ENCODE results near the gene BMI1. TPM values are rescaled to one million over a fixed set of nuclear protein-coding genes. Genes with fewer than 3 reads are reported as not detected.
"Not testable (repeated sequence)": the region's sequence is repeated elsewhere in the genome, so short reads cannot be mapped to it uniquely, and the experiment has no call there.

Gene BMI1
- total RNA-seq, 2 experiments from 2014 or later, result 26.2 to 26.4 TPM

DNA sequence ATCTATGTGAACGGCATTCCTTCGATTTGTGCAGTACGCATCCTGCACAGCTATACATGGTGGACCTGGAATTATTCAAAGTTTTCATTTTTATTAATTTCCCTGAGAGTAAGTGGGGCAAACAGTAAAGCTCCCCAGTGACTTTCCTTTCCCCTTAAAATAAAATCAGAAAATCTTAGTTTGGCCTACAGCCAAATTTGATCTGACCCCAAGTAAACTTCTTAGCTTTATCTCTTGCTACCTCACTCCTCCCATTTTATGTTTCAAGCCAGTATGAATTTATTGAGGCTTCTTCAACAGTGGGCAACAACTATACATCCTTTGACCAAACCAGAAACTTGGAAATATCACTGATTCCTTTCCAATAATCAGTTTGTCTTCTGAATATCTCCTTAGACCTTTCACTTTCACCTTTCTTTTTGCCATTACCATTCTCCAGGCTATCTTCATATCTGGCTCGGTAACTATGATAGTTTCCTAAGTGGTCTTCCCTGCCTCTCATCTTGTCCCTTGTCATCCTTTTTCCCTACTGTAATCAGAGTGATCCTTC lies 35.5 kb downstream of the BMI1 start:
- no peak for DNase-seq
- CTCF ChIA-PET, result no interaction called here
- POLR2A ChIA-PET, result no interaction called here
- no peak overlapping the region for H3K4me3 Mint-ChIP-seq
- no peak for ATAC-seq
- H3K27ac Mint-ChIP-seq, result no peak overlapping the region
- peaks cover 14% of the 10 kb centered on the region for H3K27me3 Mint-ChIP-seq (ENCODE audit: low read depth)
- no peaks in the 10 kb centered on the region for H3K36me3 Mint-ChIP-seq (ENCODE audit: low read depth)
- H3K9me3 Mint-ChIP-seq (ENCODE audit: insufficient read depth), result no peaks in the 10 kb centered on the region
- no peaks in the 10 kb centered on the region for H3K4me1 Mint-ChIP-seq (ENCODE audit: low read depth)

DNA sequence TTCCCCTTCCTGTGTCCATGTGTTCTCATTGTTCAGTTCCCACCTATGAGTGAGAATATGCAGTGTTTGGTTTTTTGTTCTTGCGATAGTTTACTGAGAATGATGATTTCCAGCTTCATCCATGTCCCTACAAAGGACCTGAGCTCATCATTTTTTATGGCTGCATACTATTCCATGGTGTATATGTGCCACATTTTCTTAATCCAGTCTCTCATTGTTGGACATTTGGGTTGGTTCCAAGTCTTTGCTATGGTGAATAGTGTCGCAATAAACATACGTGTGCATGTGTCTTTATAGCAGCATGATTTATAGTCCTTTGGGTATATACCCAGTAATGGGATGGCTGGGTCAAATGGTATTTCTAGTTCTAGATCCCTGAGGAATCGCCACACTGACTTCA lies 36.9 kb downstream of the BMI1 start:
- peaks cover 14% of the 10 kb centered on the region for H3K27me3 Mint-ChIP-seq (ENCODE audit: low read depth)
- H3K9me3 Mint-ChIP-seq (ENCODE audit: insufficient read depth); POLR2A ChIA-PET; H3K4me1 Mint-ChIP-seq (ENCODE audit: low read depth); H3K4me3 Mint-ChIP-seq; CTCF ChIA-PET; H3K27ac Mint-ChIP-seq; H3K36me3 Mint-ChIP-seq (ENCODE audit: low read depth); DNase-seq; ATAC-seq: not testable (repeated sequence)

DNA sequence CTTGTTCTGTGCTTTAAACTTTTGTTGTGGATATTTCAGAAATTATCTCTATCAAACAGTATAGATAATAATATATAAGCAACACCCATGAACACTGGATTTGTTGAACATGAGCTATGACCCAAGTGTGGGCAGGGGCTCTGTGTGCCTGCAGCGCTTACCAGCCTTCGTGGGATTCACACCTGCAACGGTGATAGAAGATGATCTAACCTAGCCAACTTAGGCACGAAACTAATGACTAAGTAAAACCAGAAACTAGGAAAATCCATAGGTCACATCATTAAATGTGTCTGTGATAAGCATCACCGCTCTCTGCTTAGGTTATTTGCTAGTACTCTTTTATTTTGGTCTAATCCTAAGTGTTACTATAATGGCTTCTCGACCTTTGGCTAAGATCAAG lies 42.4 kb downstream of the BMI1 start:
- no peak for ATAC-seq

DNA sequence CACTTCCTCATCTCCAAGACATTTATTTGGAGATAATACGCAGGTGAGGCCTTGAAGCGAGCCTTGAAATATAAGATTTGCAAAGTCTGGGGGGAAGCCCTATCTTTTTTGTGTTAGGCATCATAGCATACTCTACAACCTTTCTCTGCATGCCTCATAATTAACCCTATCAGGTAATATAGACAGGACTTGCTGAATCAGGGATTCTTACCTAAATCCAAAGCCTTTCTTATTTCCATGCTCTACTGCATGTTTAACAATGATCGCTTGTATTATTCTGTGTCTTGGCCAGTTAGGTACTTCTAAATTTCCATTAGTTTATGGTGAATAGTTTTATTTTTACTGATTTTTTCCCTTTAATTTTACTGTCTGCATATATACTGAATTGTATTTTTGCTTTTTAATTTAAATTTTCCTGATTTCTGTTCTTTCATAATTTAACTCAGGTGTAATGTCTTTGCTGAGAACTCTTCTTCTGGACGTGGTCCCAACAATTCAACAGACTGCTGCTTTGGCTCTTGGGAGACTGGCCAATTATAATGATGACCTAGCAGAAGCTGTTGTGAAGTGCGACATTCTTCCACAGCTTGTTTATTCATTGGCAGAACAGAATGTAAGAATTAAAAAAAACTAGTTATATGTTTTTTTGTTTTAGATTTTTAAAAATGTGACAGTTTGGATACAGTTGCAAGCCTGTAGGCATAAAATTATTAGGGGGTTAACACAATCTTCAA lies 43.7 kb downstream of the BMI1 start:
- DNase-seq, result no peak
- CTCF ChIA-PET, result interaction anchor here (0.7 kb wide), 2 partner anchors 14 to 26 kb away, joined by 3 read pairs; no protein-coding TSS in a partner anchor
- POLR2A ChIA-PET, result interaction anchor here (2.6 kb wide), 1 partner anchor 72 kb away, joined by 8 read pairs; no protein-coding TSS in a partner anchor
- no peak for ATAC-seq
- Mint-ChIP-seq H3K4me3 (no peak overlapping the region), H3K27me3 (ENCODE audit: low read depth) (no peaks in the 10 kb centered on the region), H3K4me1 (ENCODE audit: low read depth) (peaks cover 28% of the 10 kb centered on the region), H3K9me3 (ENCODE audit: insufficient read depth) (no peaks in the 10 kb centered on the region), H3K27ac (no peak overlapping the region), H3K36me3 (ENCODE audit: low read depth) (no peaks in the 10 kb centered on the region)

More for the DNA sequence above, 42.4 kb downstream of the BMI1 start:
- ChIA-PET POLR2A (interaction anchor here (0.6 kb wide), 1 partner anchor 73 kb away, joined by 3 read pairs; no protein-coding TSS in a partner anchor), CTCF (no interaction called here)
- Mint-ChIP-seq H3K36me3 (ENCODE audit: low read depth) (no peaks in the 10 kb centered on the region), H3K27ac (no peak overlapping the region), H3K9me3 (ENCODE audit: insufficient read depth) (no peaks in the 10 kb centered on the region), H3K27me3 (ENCODE audit: low read depth) (no peaks in the 10 kb centered on the region), H3K4me3 (no peak overlapping the region), H3K4me1 (ENCODE audit: low read depth) (peaks cover 15% of the 10 kb centered on the region)
- DNase-seq, result no peak

DNA sequence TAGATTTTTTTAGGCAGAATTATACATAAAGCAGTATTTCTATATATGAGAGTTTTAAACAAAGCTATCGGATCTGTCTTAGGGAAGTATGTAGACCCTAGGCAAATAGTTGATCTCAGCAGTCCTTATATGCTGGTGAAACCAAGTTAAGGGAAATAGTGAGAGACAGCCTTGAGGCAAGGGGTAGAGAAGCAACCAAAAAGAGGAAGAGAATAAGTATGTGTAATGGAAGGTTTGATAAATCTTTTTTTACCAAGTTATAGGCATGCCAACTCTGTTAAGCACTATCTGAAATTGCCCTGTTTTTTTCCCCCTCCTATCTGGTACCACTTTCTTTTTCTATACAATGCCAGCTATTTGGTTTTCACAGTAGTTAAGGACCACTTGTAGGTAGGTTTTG lies 44.3 kb downstream of the BMI1 start:
- DNase-seq (no peak), ATAC-seq (no peak)
- Mint-ChIP-seq H3K36me3 (ENCODE audit: low read depth) (no peaks in the 10 kb centered on the region), H3K27ac (no peak overlapping the region), H3K4me3 (no peak overlapping the region), H3K9me3 (ENCODE audit: insufficient read depth) (no peaks in the 10 kb centered on the region), H3K27me3 (ENCODE audit: low read depth) (no peaks in the 10 kb centered on the region), H3K4me1 (ENCODE audit: low read depth) (peaks cover 33% of the 10 kb centered on the region)
- POLR2A ChIA-PET, result interaction anchor here (1.1 to 2.6 kb wide), 2 partner anchors 72 to 552 kb away, joined by 3 to 8 read pairs; no protein-coding TSS in a partner anchor
- CTCF ChIA-PET, result interaction anchor here (0.7 kb wide), 1 partner anchor 27 kb away, joined by 3 read pairs; no protein-coding TSS in a partner anchor

DNA sequence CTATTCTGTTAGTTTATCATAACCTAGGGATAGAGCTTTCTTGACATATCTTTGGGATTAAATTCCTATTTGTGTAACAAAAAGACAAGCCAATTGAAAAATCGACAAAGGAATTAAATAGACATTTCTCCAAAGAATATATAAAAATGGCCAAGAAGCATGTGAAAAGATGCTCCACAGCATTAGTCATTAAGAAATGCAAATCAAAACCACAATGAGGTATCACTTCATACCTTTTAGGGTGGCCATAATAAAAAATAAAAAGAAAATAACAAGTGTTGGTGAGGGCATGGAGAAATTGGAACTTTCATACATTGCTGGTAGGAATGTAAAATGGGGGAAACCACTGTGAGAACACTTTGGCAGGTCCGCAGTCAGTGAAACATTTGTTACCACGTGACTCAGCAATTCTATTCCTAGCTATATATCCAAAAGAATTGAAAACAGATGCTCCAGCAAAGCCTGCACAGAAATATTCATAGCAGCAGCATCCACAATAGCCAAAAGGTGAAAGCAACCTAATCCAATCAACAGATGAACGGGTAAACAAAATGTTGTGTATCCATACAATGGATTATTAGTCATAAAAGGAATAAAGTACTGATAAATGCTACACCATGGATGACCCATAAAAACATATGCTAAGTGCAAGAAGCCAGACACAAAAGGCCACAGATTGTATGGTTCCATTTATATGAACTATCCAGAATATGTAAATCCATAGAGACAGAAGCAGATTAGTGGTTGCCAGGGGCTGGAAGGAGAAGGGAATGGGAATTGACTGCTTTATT lies 44.9 kb downstream of the BMI1 start:
- Mint-ChIP-seq H3K4me3 (no peak overlapping the region), H3K4me1 (ENCODE audit: low read depth) (peaks cover 34% of the 10 kb centered on the region), H3K9me3 (ENCODE audit: insufficient read depth) (no peaks in the 10 kb centered on the region), H3K27ac (no peak overlapping the region), H3K36me3 (ENCODE audit: low read depth) (no peaks in the 10 kb centered on the region), H3K27me3 (ENCODE audit: low read depth) (no peaks in the 10 kb centered on the region)
- CTCF ChIA-PET, result no interaction called here
- ATAC-seq (no peak), DNase-seq (no peak)
- POLR2A ChIA-PET, result interaction anchor here (0.6 to 2.6 kb wide), 4 partner anchors 11 to 552 kb away, joined by 3 to 8 read pairs (median 4); no protein-coding TSS in a partner anchor

DNA sequence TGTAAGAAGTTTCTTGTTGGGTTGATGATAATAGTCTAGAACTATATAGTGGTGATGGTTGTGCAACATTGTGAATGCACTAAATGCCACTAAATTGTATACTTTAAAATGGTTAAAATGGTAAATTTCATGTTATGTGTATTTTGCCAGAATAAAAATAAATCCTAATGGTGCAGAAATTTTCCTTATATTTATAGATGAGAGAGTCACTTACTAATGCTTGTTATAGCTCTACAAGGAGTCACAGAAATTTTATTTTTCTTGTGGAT lies 45.5 kb downstream of the BMI1 start:
- H3K27me3 Mint-ChIP-seq (ENCODE audit: low read depth), result no peaks in the 10 kb centered on the region
- no peak overlapping the region for H3K4me3 Mint-ChIP-seq
- no peak overlapping the region for H3K27ac Mint-ChIP-seq
- POLR2A ChIA-PET, result interaction anchor here (0.6 to 2.6 kb wide), 4 partner anchors 11 to 551 kb away, joined by 3 to 8 read pairs (median 4); no protein-coding TSS in a partner anchor
- CTCF ChIA-PET, result no interaction called here
- H3K36me3 Mint-ChIP-seq (ENCODE audit: low read depth), result no peaks in the 10 kb centered on the region
- DNase-seq (no peak), ATAC-seq (no peak)
- H3K9me3 Mint-ChIP-seq (ENCODE audit: insufficient read depth), result no peaks in the 10 kb centered on the region
- peaks cover 34% of the 10 kb centered on the region for H3K4me1 Mint-ChIP-seq (ENCODE audit: low read depth)

DNA sequence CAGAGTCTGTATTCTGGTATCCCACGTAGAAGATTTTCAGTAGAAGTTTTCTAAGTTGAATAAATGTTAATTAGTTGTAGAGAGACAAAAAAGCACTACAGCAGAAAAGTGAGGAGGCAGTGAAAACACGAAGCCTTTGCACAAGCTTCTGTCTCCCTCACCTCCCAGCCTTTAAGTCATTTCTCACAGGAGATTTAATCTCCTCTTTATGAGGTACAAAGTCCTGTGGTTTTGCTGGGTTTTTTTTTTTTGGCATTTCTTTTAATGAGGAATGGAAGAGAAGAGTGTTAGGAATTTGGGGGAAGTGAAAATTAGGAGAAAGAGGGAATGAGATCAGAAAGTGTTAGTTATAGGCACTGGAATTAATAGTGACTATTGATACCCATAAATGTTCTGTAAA lies 45.9 kb downstream of the BMI1 start:
- Mint-ChIP-seq H3K36me3 (ENCODE audit: low read depth) (no peaks in the 10 kb centered on the region), H3K4me3 (no peak overlapping the region), H3K9me3 (ENCODE audit: insufficient read depth) (no peaks in the 10 kb centered on the region), H3K27me3 (ENCODE audit: low read depth) (no peaks in the 10 kb centered on the region), H3K27ac (no peak overlapping the region), H3K4me1 (ENCODE audit: low read depth) (peaks cover 34% of the 10 kb centered on the region)
- ChIA-PET CTCF (no interaction called here), POLR2A (interaction anchor here (0.6 to 2.6 kb wide), 3 partner anchors 10 to 79 kb away, joined by 3 to 8 read pairs (median 6); no protein-coding TSS in a partner anchor)
- DNase-seq, result no peak
- no peak for ATAC-seq

DNA sequence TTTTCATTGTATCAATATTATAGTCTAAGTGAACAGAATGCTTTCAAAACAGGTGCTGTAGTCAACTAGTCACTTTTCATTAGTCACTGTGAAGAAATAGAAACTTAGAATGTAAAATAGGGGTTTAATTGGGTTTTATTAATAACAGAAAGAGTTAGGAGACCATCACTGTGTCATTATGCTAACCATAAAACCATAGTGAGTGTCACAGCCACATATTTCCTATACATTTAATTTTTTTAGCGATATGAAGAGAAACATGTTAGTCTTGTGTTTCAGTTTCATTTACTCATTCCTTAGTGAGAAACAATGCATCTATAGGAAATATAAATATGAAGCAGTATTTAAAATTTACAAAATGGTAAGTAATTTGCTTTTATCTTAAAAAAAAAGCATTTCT lies 46.6 kb downstream of the BMI1 start:
- H3K4me3 Mint-ChIP-seq, result peak overlapping the region; percentile 57
- ATAC-seq, result peak; percentile 55

DNA sequence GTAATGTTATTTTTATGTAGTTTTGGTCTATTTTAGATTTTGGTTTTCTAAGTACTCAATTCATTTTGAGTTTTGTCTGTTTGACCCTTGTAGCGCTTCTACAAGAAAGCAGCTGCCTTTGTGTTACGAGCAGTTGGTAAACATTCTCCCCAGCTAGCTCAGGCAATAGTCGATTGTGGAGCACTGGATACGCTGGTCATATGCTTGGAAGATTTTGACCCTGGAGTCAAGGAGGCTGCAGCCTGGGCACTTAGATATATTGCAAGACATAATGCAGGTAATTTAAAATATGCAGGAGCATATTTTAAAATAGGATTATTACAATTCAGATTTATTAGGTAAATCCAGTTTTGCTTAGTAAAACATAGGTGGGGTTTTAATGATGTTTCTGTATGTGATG lies 47.5 kb downstream of the BMI1 start:
- Mint-ChIP-seq H3K27me3 (ENCODE audit: low read depth) (no peaks in the 10 kb centered on the region), H3K27ac (no peak overlapping the region), H3K9me3 (ENCODE audit: insufficient read depth) (no peaks in the 10 kb centered on the region), H3K4me3 (no peak overlapping the region), H3K4me1 (ENCODE audit: low read depth) (peaks cover 34% of the 10 kb centered on the region), H3K36me3 (ENCODE audit: low read depth) (no peaks in the 10 kb centered on the region)
- ATAC-seq (no peak), DNase-seq (no peak)
- CTCF ChIA-PET, result interaction anchor here (1.2 kb wide), 1 partner anchor 14 kb away, joined by 3 read pairs; no protein-coding TSS in a partner anchor
- POLR2A ChIA-PET, result interaction anchor here (0.5 to 1.4 kb wide), 3 partner anchors 28 to 70 kb away, joined by 3 to 7 read pairs (median 3); no protein-coding TSS in a partner anchor

More for the DNA sequence above, 46.6 kb downstream of the BMI1 start:
- ChIA-PET POLR2A (interaction anchor here (1.3 to 1.4 kb wide), 2 partner anchors 27 to 69 kb away, joined by 3 to 7 read pairs; no protein-coding TSS in a partner anchor), CTCF (no interaction called here)
- H3K27me3 Mint-ChIP-seq (ENCODE audit: low read depth), result no peaks in the 10 kb centered on the region
- H3K27ac Mint-ChIP-seq, result peak overlapping the region; percentile 43
- H3K4me1 Mint-ChIP-seq (ENCODE audit: low read depth), result peaks cover 34% of the 10 kb centered on the region
- H3K9me3 Mint-ChIP-seq (ENCODE audit: insufficient read depth), result no peaks in the 10 kb centered on the region
- no peaks in the 10 kb centered on the region for H3K36me3 Mint-ChIP-seq (ENCODE audit: low read depth)
- no peak for DNase-seq

DNA sequence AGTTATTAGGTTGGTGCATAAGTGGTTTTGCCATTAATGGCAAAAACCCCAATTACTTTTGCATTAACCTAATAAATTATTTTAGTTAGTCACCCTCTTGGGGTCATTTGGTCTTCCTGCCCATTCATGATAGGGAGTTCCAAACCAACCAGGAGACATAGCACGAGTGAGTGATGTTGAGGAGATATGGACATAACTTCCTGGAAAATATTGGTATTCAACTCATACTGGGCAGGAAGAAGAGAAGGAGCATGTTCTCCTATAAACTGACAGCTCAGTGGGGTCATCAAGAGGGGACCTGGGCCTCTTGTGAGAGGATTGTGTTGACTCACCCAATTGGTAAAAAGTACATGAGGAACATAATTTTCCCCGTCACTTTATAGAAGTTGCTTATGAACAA lies 48.1 kb downstream of the BMI1 start:
- Mint-ChIP-seq H3K27me3 (ENCODE audit: low read depth) (no peaks in the 10 kb centered on the region), H3K4me1 (ENCODE audit: low read depth) (peaks cover 34% of the 10 kb centered on the region), H3K36me3 (ENCODE audit: low read depth) (no peaks in the 10 kb centered on the region), H3K4me3 (no peak overlapping the region), H3K9me3 (ENCODE audit: insufficient read depth) (no peaks in the 10 kb centered on the region), H3K27ac (no peak overlapping the region)
- ATAC-seq (no peak), DNase-seq (no peak)
- POLR2A ChIA-PET, result interaction anchor here (1.4 kb wide), 1 partner anchor 29 kb away, joined by 7 read pairs; no protein-coding TSS in a partner anchor
- CTCF ChIA-PET, result interaction anchor here (1.2 kb wide), 1 partner anchor 13 kb away, joined by 3 read pairs; no protein-coding TSS in a partner anchor
